ENCODE results near the gene RMP24.

RMP24 gene

DNA sequence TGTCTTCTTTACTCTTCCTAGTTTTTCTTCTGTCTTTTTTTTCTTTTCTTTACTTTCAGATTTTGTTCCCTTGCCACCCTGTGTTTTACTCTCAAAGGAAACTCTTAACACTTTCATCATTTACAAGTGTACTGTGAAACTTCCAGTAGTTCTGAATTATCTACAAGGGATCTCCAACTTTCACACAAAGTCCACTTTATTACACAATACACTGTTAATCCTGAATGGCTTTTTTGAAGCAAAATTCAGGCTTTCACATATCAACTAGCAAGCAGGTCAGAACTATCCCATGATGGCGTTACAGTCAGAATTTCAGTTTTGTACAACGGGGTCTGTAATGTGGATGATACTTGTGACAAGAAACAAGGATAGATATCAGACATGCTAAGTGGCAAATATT lies 34.5 kb downstream of the RMP24 start:
- TF ChIP-seq, protein P1, sequence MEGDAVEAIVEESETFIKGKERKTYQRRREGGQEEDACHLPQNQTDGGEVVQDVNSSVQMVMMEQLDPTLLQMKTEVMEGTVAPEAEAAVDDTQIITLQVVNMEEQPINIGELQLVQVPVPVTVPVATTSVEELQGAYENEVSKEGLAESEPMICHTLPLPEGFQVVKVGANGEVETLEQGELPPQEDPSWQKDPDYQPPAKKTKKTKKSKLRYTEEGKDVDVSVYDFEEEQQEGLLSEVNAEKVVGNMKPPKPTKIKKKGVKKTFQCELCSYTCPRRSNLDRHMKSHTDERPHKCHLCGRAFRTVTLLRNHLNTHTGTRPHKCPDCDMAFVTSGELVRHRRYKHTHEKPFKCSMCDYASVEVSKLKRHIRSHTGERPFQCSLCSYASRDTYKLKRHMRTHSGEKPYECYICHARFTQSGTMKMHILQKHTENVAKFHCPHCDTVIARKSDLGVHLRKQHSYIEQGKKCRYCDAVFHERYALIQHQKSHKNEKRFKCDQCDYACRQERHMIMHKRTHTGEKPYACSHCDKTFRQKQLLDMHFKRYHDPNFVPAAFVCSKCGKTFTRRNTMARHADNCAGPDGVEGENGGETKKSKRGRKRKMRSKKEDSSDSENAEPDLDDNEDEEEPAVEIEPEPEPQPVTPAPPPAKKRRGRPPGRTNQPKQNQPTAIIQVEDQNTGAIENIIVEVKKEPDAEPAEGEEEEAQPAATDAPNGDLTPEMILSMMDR (IDR thresholded peaks at IDR 0.05; ENCODE audit: borderline replicate concordance, extremely low read depth, insufficient read depth) = no peak
- Histone ChIP-seq H3K4me3 (ENCODE audit: low read length in 3 of 3) (no peak overlapping the region), H3K27ac (ENCODE audit: low read depth in 2 of 2, low read length in 2 of 2) (no peak overlapping the region), H3K27me3 (ENCODE audit: control insufficient read depth, insufficient read depth, low read length) (no peaks in the 10 kb centered on the region), H3K9ac (ENCODE audit: low read length in 3 of 3) (no peak overlapping the region), H3K4me1 (ENCODE audit: control insufficient read depth in 2 of 3, insufficient read depth in 2 of 3, low read depth in 1 of 3, low read length in 3 of 3) (no peaks in the 10 kb centered on the region), H3K9me3 (ENCODE audit: control insufficient read depth in 2 of 3, insufficient read depth in 1 of 3, low read length in 3 of 3) (no peaks in the 10 kb centered on the region), H3K36me3 (ENCODE audit: control insufficient read depth in 2 of 3, insufficient read depth in 3 of 3, low read length in 3 of 3) (no peaks in the 10 kb centered on the region)
- no peak for FAIRE-seq
- DNase-seq = no peak
- intact Hi-C loops (cut with DNase I) = no loop called here

DNA sequence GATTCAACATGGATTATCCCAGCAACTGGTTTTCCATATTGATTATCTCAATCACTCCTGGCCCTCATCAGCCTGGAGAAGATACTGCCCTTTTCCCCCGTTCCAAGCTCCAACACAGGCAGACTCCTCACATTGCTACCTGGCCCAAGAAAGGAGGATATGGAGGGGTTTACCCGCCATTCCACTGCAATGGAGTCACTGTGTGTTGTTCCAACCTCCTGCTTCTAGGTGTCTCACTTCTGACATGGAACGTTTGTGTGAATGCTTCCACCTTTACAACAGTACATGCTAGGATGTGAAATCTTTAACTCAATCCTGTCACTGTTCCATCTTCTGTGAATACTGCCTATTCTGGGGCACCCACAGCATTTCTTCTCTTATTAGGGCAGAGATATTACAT lies 36.7 kb downstream of the RMP24 start:
- Histone ChIP-seq H3K4me3 (ENCODE audit: low read length in 3 of 3) (no peak overlapping the region), H3K4me1 (ENCODE audit: control insufficient read depth in 2 of 3, insufficient read depth in 2 of 3, low read depth in 1 of 3, low read length in 3 of 3) (no peaks in the 10 kb centered on the region), H3K9me3 (ENCODE audit: control insufficient read depth in 2 of 3, insufficient read depth in 1 of 3, low read length in 3 of 3) (no peaks in the 10 kb centered on the region), H3K27me3 (ENCODE audit: control insufficient read depth, insufficient read depth, low read length) (no peaks in the 10 kb centered on the region), H3K36me3 (ENCODE audit: control insufficient read depth in 2 of 3, insufficient read depth in 3 of 3, low read length in 3 of 3) (no peaks in the 10 kb centered on the region), H3K27ac (ENCODE audit: low read depth in 2 of 2, low read length in 2 of 2) (no peak overlapping the region), H3K9ac (ENCODE audit: low read length in 3 of 3) (no peak overlapping the region)
- intact Hi-C loops (cut with DNase I) = no loop called here
- FAIRE-seq (no peak), DNase-seq (no peak)
- TF ChIP-seq, protein P1 (IDR thresholded peaks at IDR 0.05; ENCODE audit: borderline replicate concordance, extremely low read depth, insufficient read depth) = no peak

DNA sequence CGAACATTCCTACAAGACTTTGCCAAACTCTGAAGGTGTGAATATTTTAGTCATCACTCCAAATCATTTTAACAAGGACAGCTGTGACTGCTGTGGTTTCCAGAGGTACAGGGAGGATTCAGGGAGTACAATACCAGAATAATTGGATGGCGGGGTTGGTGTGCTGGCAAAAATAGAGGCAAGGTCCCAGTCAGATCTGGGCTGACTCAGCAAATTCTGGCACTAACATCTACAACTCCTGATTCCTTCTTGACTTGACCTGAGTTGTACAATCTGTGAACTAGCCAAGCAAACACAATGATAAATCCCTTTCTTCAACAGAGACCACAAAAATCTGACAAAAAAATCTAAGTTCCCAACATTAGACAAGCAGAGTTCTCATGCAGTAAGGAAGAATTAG lies 40.4 kb downstream of the RMP24 start:
- Histone ChIP-seq H3K36me3 (ENCODE audit: control insufficient read depth in 2 of 3, insufficient read depth in 3 of 3, low read length in 3 of 3) (no peaks in the 10 kb centered on the region), H3K4me3 (ENCODE audit: low read length in 3 of 3) (no peak overlapping the region), H3K27me3 (ENCODE audit: control insufficient read depth, insufficient read depth, low read length) (no peaks in the 10 kb centered on the region), H3K4me1 (ENCODE audit: control insufficient read depth in 2 of 3, insufficient read depth in 2 of 3, low read depth in 1 of 3, low read length in 3 of 3) (peaks cover 0 to 2% (median 0%) of the 10 kb centered on the region in 3 donors), H3K9me3 (ENCODE audit: control insufficient read depth in 2 of 3, insufficient read depth in 1 of 3, low read length in 3 of 3) (no peaks in the 10 kb centered on the region), H3K27ac (ENCODE audit: low read depth in 2 of 2, low read length in 2 of 2) (no peak overlapping the region), H3K9ac (ENCODE audit: low read length in 3 of 3) (no peak overlapping the region)
- intact Hi-C loops (cut with DNase I) = loop anchor here (10.0 kb wide), 1 partner anchor 272 kb away; no protein-coding TSS in a partner anchor
- FAIRE-seq = no peak
- TF ChIP-seq, protein P1 (IDR thresholded peaks at IDR 0.05; ENCODE audit: borderline replicate concordance, extremely low read depth, insufficient read depth) = no peak
- no peak for DNase-seq

DNA sequence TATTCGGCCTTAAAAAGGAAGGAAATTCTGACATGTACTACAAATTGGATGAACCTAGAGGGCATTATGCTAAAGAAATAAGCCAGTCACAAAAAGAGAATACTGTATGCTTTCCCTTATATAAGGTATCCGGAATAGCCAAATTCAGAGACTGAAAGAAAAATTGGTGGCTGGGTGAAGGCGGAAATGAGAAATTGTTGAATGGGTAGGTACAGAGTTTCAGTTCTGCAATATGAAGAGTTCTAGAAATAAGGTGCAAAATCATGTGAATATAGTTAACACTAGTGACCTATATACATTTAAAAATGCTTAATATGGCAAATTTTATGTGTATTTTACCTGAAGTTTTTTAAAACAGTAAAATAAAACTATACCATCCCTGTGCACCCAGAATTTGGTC lies 43.1 kb downstream of the RMP24 start:
- H3K27ac ChIP-seq (ENCODE audit: low read depth in 2 of 2, low read length in 2 of 2) = no peak overlapping the region
- no peaks in the 10 kb centered on the region for H3K27me3 ChIP-seq (ENCODE audit: control insufficient read depth, insufficient read depth, low read length)
- intact Hi-C loops (cut with DNase I) = loop anchor here (10.0 kb wide), 1 partner anchor 269 kb away; no protein-coding TSS in a partner anchor
- peaks cover 0 to 2% (median 0%) of the 10 kb centered on the region in 3 donors for H3K4me1 ChIP-seq (ENCODE audit: control insufficient read depth in 2 of 3, insufficient read depth in 2 of 3, low read depth in 1 of 3, low read length in 3 of 3)
- FAIRE-seq = no peak
- TF ChIP-seq, protein P1 (IDR thresholded peaks at IDR 0.05; ENCODE audit: borderline replicate concordance, extremely low read depth, insufficient read depth) = no peak
- no peaks in the 10 kb centered on the region for H3K9me3 ChIP-seq (ENCODE audit: control insufficient read depth in 2 of 3, insufficient read depth in 1 of 3, low read length in 3 of 3)
- no peak for DNase-seq
- H3K9ac ChIP-seq (ENCODE audit: low read length in 3 of 3) = no peak overlapping the region
- H3K4me3 ChIP-seq (ENCODE audit: low read length in 3 of 3) = no peak overlapping the region
- H3K36me3 ChIP-seq (ENCODE audit: control insufficient read depth in 2 of 3, insufficient read depth in 3 of 3, low read length in 3 of 3) = no peaks in the 10 kb centered on the region
